HCT116 (cell line): ENCODE measurements around the gene MEGF10. TPM values are rescaled to one million over a fixed set of nuclear protein-coding genes. Genes with fewer than 3 reads are reported as not detected.

Experiments
- ATAC-seq: fragments of 200-7000 bp; cut with Tn5 transposase; 2 replicates; pipeline ENCODE4 v1.9.1; 2020; ENCODE audit warnings: mild to moderate bottlenecking, moderate library complexity
- BruUV-seq: library from RNA; stranded (reverse); fragments of 400-500 nt; replicated peaks from 2 replicates; lab custom pipeline; 2021; lab: Mats Ljungman, UMichigan
- CTCF ChIA-PET: fragments of 300-600 bp; sonication (Branson Sonifier 250); formaldehyde crosslinking; loops from one replicate; lab custom pipeline; 2021; ENCODE audit warnings: antibody characterized with exemption; lab: Charles Lee
- POLR2A ChIA-PET: fragments of 300-600, 350-600 bp; sonication (Branson Sonifier 250); formaldehyde crosslinking; loops from one replicate; lab custom pipeline; 2021; ENCODE audit warnings: antibody characterized with exemption; lab: Charles Lee
- RAD21 ChIA-PET, 2 experiments: fragments of 300-600 bp; sonication (Branson Sonifier 250); formaldehyde crosslinking; loops; one replicate each; lab custom pipeline; 2023; ENCODE audit warnings: low total read pairs in 2 of 2; ENCODE audit not compliant: uncharacterized antibody in 2 of 2, unreplicated experiment in 2 of 2, low non-redundant PET in 1 of 2; lab: Charles Lee
- DNase-seq: peaks from one replicate; pipeline ENCODE4 v3.0.0-alpha.2; 2010; ENCODE audit warnings: low read depth, low spot score
- H2AFZ ChIP-seq: fragments of 200-600 bp; shearing (Covaris generic), sonication (generic); 2 replicates; pipeline ENCODE4 v1.6.1; 2017; ENCODE audit warnings: low read depth, mixed run types, mixed read lengths, antibody characterized with exemption, low read length; ENCODE audit not compliant: poor library complexity, severe bottlenecking
- H3K27ac ChIP-seq: 2 replicates; pipeline ENCODE4 v1.5.1; 2012; ENCODE audit warnings: low read depth, low read length
- H3K27me3 ChIP-seq: fragments of 200-600 bp; sonication (generic); 2 replicates; pipeline ENCODE4 v1.6.1; 2016; ENCODE audit warnings: mixed run types, low read length, mixed read lengths; ENCODE audit not compliant: insufficient read depth
- H3K36me3 ChIP-seq, 2 experiments: fragments of 200-500 bp in 1 of 2; fragments of 200-600 bp in 1 of 2; sonication (Bioruptor generic) in 1 of 2; sonication (generic) in 1 of 2; 2 replicates each; pipeline versions ENCODE4 v1.5.1 to v1.6.1; 2014 to 2016; ENCODE audit warnings: low read length in 2 of 2, inconsistent platforms in 1 of 2, mixed read lengths in 1 of 2, mixed run types in 1 of 2; ENCODE audit not compliant: insufficient read depth in 2 of 2, control insufficient read depth in 1 of 2
- H3K4me1 ChIP-seq, 2 experiments: fragments of 200-600 bp in 1 of 2; sonication (generic) in 1 of 2; 2 replicates each; pipeline versions ENCODE4 v1.5.1 to v1.6.1; 2012 to 2017; ENCODE audit warnings: low read length in 2 of 2, inconsistent platforms in 1 of 2, mild to moderate bottlenecking in 1 of 2, mixed read lengths in 1 of 2, mixed run types in 1 of 2, moderate library complexity in 1 of 2; ENCODE audit not compliant: insufficient read depth in 2 of 2, control insufficient read depth in 1 of 2
- H3K4me2 ChIP-seq: fragments of 200-600 bp; sonication (generic); 2 replicates; pipeline ENCODE4 v1.6.1; 2017; ENCODE audit warnings: mixed run types, low read length, mixed read lengths
- H3K4me3 ChIP-seq, 2 experiments: fragments of 200-600 bp in 1 of 2; sonication (generic) in 1 of 2; replicated peaks in 1 of 2; 2 replicates each; pipeline ENCODE4 v1.5.1; 2011 to 2016; ENCODE audit warnings: low read length in 2 of 2, control low read depth in 1 of 2, low read depth in 1 of 2, mild to moderate bottlenecking in 1 of 2, mixed read lengths in 1 of 2, mixed run types in 1 of 2
- H3K79me2 ChIP-seq: fragments of 200-600 bp; sonication (generic); 2 replicates; pipeline ENCODE4 v1.6.1; 2017; ENCODE audit warnings: mild to moderate bottlenecking, mixed run types, low read length, moderate library complexity, mixed read lengths; ENCODE audit not compliant: insufficient read depth
- H3K9ac ChIP-seq: fragments of 200-600 bp; sonication (generic); 2 replicates; pipeline ENCODE4 v1.6.1; 2016; ENCODE audit warnings: low read length, mixed read lengths
- H3K9me2 ChIP-seq: fragments of 200-600 bp; sonication (generic), shearing (Covaris generic); 2 replicates; pipeline ENCODE4 v1.6.1; 2017; ENCODE audit warnings: mixed run types, mild to moderate bottlenecking, moderate library complexity; ENCODE audit not compliant: insufficient read depth
- H3K9me3 ChIP-seq, 2 experiments: fragments of 200-500 bp in 1 of 2; fragments of 200-600 bp in 1 of 2; sonication (Bioruptor generic) in 1 of 2; sonication (generic) in 1 of 2; 2 replicates each; pipeline ENCODE4 v1.6.1; 2014 to 2017; ENCODE audit warnings: low read length in 2 of 2, mixed read lengths in 2 of 2, inconsistent platforms in 1 of 2, low read depth in 1 of 2, mild to moderate bottlenecking in 1 of 2, mixed run types in 1 of 2, moderate library complexity in 1 of 2; ENCODE audit not compliant: control insufficient read depth in 1 of 2, insufficient read depth in 1 of 2
- H4K20me1 ChIP-seq: fragments of 200-600 bp; sonication (generic), shearing (Covaris generic); 2 replicates; pipeline ENCODE4 v1.6.1; 2017; ENCODE audit warnings: mixed run types, mild to moderate bottlenecking, moderate library complexity; ENCODE audit not compliant: insufficient read depth
- FOSL1 ChIP-seq: IDR thresholded peaks from 2 replicates; pipeline ENCODE4 v1.6.1; 2012; ENCODE audit warnings: low read depth
- JUND ChIP-seq: IDR thresholded peaks from 2 replicates; pipeline ENCODE4 v1.6.1; 2012
- MAX ChIP-seq: IDR thresholded peaks from 2 replicates; pipeline ENCODE4 v1.6.1; 2012
- POLR2A ChIP-seq: IDR thresholded peaks from 2 replicates; pipeline ENCODE4 v1.7.0; 2011; ENCODE audit warnings: borderline replicate concordance; ENCODE audit not compliant: insufficient read depth, insufficient read length; ENCODE audit errors: extremely low read depth
- RAD21 ChIP-seq: IDR thresholded peaks from 2 replicates; pipeline ENCODE4 v1.6.1; 2012; ENCODE audit warnings: low read depth, mild to moderate bottlenecking
- REST ChIP-seq: IDR thresholded peaks from 2 replicates; pipeline ENCODE4 v1.6.1; 2012; ENCODE audit warnings: low read depth
- SP1 ChIP-seq: IDR thresholded peaks from 2 replicates; pipeline ENCODE4 v1.6.1; 2012; ENCODE audit warnings: low read depth
- SRF ChIP-seq: IDR thresholded peaks from 2 replicates; pipeline ENCODE4 v1.6.1; 2012; ENCODE audit warnings: low read depth
- YY1 ChIP-seq: IDR thresholded peaks from 2 replicates; pipeline ENCODE4 v1.6.1; 2011; ENCODE audit warnings: low read length, low read depth, moderate library complexity, mild to moderate bottlenecking; ENCODE audit not compliant: insufficient replicate concordance; ENCODE audit errors: extremely low read depth
- ZBTB33 ChIP-seq: IDR thresholded peaks from 2 replicates; pipeline ENCODE4 v1.6.1; 2011; ENCODE audit warnings: mild to moderate bottlenecking, low read length, moderate library complexity; ENCODE audit not compliant: insufficient replicate concordance; ENCODE audit errors: extremely low read depth
- ZFX ChIP-seq: fragments of 450-650 bp; IDR thresholded peaks from 2 replicates; pipeline ENCODE4 v1.6.1; 2017
- intact Hi-C: fragments of 100-400 bp; cut with micrococcal nuclease; formaldehyde crosslinking; loops from 2 replicates; pipeline ENCODE4 v1.10.0; 2022
- total RNA-seq: library from RNA; stranded (reverse); gene quantifications from one replicate; pipeline ENCODE4 v1.2.1, GENCODE V29; 2021; ENCODE audit not compliant: unreplicated experiment

Gene MEGF10
- total RNA-seq, 1 experiment from 2014 or later, result 0.02 TPM

GRCh38 chr5:127418974-127419682 is 128.5 kb downstream of the MEGF10 start:
- Histone ChIP-seq H3K36me3 (no peaks in the 10 kb centered on the region), H3K4me3 (no peak overlapping the region), H3K4me1 (no peaks in the 10 kb centered on the region), H3K9me3 (no peaks in the 10 kb centered on the region), H3K27ac (no peak overlapping the region), H3K27me3 (no peaks in the 10 kb centered on the region), H3K79me2 (no peaks in the 10 kb centered on the region), H4K20me1 (no peaks in the 10 kb centered on the region), H3K4me2 (no peak overlapping the region), H3K9me2 (no peaks in the 10 kb centered on the region), H2AFZ (no peak overlapping the region), H3K9ac (no peak overlapping the region)
- no TSS peak for BruUV-seq
- CTCF ChIA-PET, result no interaction called here
- POLR2A ChIA-PET, result no interaction called here
- RAD21 ChIA-PET, result no interaction called here
- no peak for ATAC-seq
- DNase-seq, result no peak
- intact Hi-C loops, result no loop called here
- TF ChIP-seq JUND (no peak), SP1 (no peak), ZBTB33 (no peak), POLR2A (no peak), SRF (no peak)

GRCh38 chr5:127419683-127420257 is 129.2 kb downstream of the MEGF10 start:
- ChIA-PET CTCF (no interaction called here), POLR2A (no interaction called here), RAD21 (no interaction called here)
- H3K36me3 ChIP-seq, result no peaks in the 10 kb centered on the region
- H3K4me1 ChIP-seq, result no peaks in the 10 kb centered on the region
- no peak overlapping the region for H2AFZ ChIP-seq
- no peaks in the 10 kb centered on the region for H3K27me3 ChIP-seq
- DNase-seq (no peak), ATAC-seq (no peak)
- no peak overlapping the region for H3K4me3 ChIP-seq
- no peaks in the 10 kb centered on the region for H3K9me2 ChIP-seq
- H3K9ac ChIP-seq, result no peak overlapping the region
- H3K79me2 ChIP-seq, result no peaks in the 10 kb centered on the region
- BruUV-seq, result no TSS peak
- no peak overlapping the region for H3K27ac ChIP-seq
- intact Hi-C loops, result no loop called here
- H3K4me2 ChIP-seq, result no peak overlapping the region
- TF ChIP-seq RAD21 (no peak), FOSL1 (no peak), MAX (no peak), REST (no peak), ZFX (no peak), YY1 (no peak)
- no peaks in the 10 kb centered on the region for H4K20me1 ChIP-seq
- no peaks in the 10 kb centered on the region for H3K9me3 ChIP-seq
